Keratinocyte (primary cell): ENCODE data around the gene DMRT1. TPM values are rescaled to one million over a fixed set of nuclear protein-coding genes. Genes with fewer than 3 reads are reported as not detected.

Source experiments
- DNase-seq: peaks from one replicate; pipeline ENCODE4 v3.0.0-alpha.2; 2011; ENCODE audit warnings: low read depth, missing footprints, low spot score
- FAIRE-seq: peaks from 2 replicates; lab custom pipeline; 2011; peaks lifted over from hg19 to GRCh38; lab: Jason Lieb, UNC
- H2AFZ ChIP-seq: 2 replicates; pipeline ENCODE4 v1.6.0; 2012; ENCODE audit warnings: low read length, control low read depth, inconsistent platforms; ENCODE audit not compliant: control insufficient read depth
- H3K27ac ChIP-seq: 2 replicates; pipeline ENCODE4 v1.5.1; 2011; ENCODE audit warnings: low read length; ENCODE audit not compliant: control insufficient read depth, insufficient read depth
- H3K27me3 ChIP-seq: 3 replicates; pipeline ENCODE4 v1.6.0; 2011; ENCODE audit warnings: low read length; ENCODE audit not compliant: control insufficient read depth, insufficient read depth; ENCODE audit errors: extremely low read depth
- H3K36me3 ChIP-seq, 2 experiments: 2 replicates in 1 of 2; 3 replicates in 1 of 2; pipeline ENCODE4 v1.5.1; 2011; ENCODE audit warnings: low read length in 2 of 2, mild to moderate bottlenecking in 1 of 2; ENCODE audit not compliant: control insufficient read depth in 2 of 2, insufficient read depth in 2 of 2; ENCODE audit errors: extremely low read depth in 1 of 2
- H3K4me1 ChIP-seq: 3 replicates; pipeline ENCODE4 v1.5.1; 2011; ENCODE audit warnings: low read length; ENCODE audit not compliant: control insufficient read depth, insufficient read depth; ENCODE audit errors: extremely low read depth
- H3K4me2 ChIP-seq: 3 replicates; pipeline ENCODE4 v1.6.0; 2011; ENCODE audit warnings: low read depth, low read length; ENCODE audit not compliant: control insufficient read depth, insufficient read depth; ENCODE audit errors: extremely low read depth
- H3K4me3 ChIP-seq, 3 experiments: fragments of 200-600 bp in 1 of 3; sonication (generic) in 1 of 3; 2 replicates in 2 of 3; 3 replicates in 1 of 3; pipeline ENCODE4 v1.5.1; 2011 to 2016; ENCODE audit warnings: low read length in 3 of 3, mild to moderate bottlenecking in 3 of 3, control low read depth in 2 of 3, inconsistent platforms in 1 of 3, low read depth in 1 of 3, mixed read lengths in 1 of 3, mixed run types in 1 of 3, moderate library complexity in 1 of 3; ENCODE audit not compliant: control insufficient read depth in 2 of 3, insufficient read depth in 2 of 3; ENCODE audit errors: extremely low read depth in 1 of 3
- H3K79me2 ChIP-seq: 2 replicates; pipeline ENCODE4 v1.6.0; 2012; ENCODE audit warnings: low read length; ENCODE audit not compliant: control insufficient read depth, insufficient read depth
- H3K9ac ChIP-seq: 3 replicates; pipeline ENCODE4 v1.6.0; 2011; ENCODE audit warnings: low read length; ENCODE audit not compliant: control insufficient read depth, insufficient read depth; ENCODE audit errors: extremely low read depth
- H3K9me1 ChIP-seq: 3 replicates; pipeline ENCODE4 v1.6.0; 2011; ENCODE audit warnings: low read length; ENCODE audit not compliant: control insufficient read depth, insufficient read depth; ENCODE audit errors: extremely low read depth
- H3K9me3 ChIP-seq: 2 replicates; pipeline ENCODE4 v1.5.1; 2012; ENCODE audit warnings: low read depth, low read length; ENCODE audit not compliant: control insufficient read depth
- H4K20me1 ChIP-seq: 3 replicates; pipeline ENCODE4 v1.6.0; 2011; ENCODE audit warnings: low read length; ENCODE audit not compliant: control insufficient read depth, insufficient read depth; ENCODE audit errors: extremely low read depth
- CTCF ChIP-seq, 3 experiments: IDR thresholded peaks in 1 of 3; conservative IDR thresholded peaks in 1 of 3; optimal IDR thresholded peaks in 1 of 3; 2 replicates in 2 of 3; 3 replicates in 1 of 3; pipeline versions ENCODE3 to v1.5.1; 2011; ENCODE audit warnings: low read length in 3 of 3, mild to moderate bottlenecking in 3 of 3, moderate library complexity in 2 of 3, control low read depth in 1 of 3, inconsistent platforms in 1 of 3; ENCODE audit not compliant: insufficient read depth in 2 of 3; ENCODE audit errors: extremely low read depth in 1 of 3
- EZH2 ChIP-seq: IDR thresholded peaks from one replicate; pipeline ENCODE4 v1.6.1; 2012; ENCODE audit warnings: inconsistent platforms, mild to moderate bottlenecking, low read length, moderate library complexity
- dilution Hi-C: fragments of 300-500 bp; cut with MboI; formaldehyde crosslinking; loops from one replicate; pipeline ENCODE4 v1.7.0; 2020; ENCODE audit warnings: low sequenced_read_pairs; ENCODE audit not compliant: extremely low pct_ligation_motif_present
- polyA plus RNA-seq, 5 experiments: library from polyadenylated mRNA; depleted of rRNA in 3 of 5; stranded (reverse) in 3 of 5; stranded (forward) in 1 of 5; unstranded in 1 of 5; fragments of >200 nt; gene quantifications; 1 replicate in 1 of 5; 2 replicates in 3 of 5; 3 replicates in 1 of 5; pipeline versions ENCODE4 v1.2.1 to v1.2.3, GENCODE V29; 2011 to 2012; ENCODE audit warnings: missing spikeins in 2 of 5, low read depth in 1 of 5, low replicate concordance in 1 of 5

Gene DMRT1
- polyA plus RNA-seq, 1 donor (not counting 4 experiments of a cell fraction or from before 2014, with no cell fraction given): not detected

GRCh38 chr9:847505-847904 lies 6.0 kb downstream of the DMRT1 start:
- TF ChIP-seq EZH2: no peak
- no peak for TF ChIP-seq CTCF (optimal IDR thresholded peaks at IDR 0.05 in 1 of 3, IDR thresholded peaks at IDR 0.05 in 1 of 3, conservative IDR thresholded peaks at IDR 0.05 in 1 of 3; ENCODE audit: extremely low read depth in 1 of 3, insufficient read depth in 2 of 3, low read length in 3 of 3)
- H3K9me3 ChIP-seq: no peaks in the 10 kb centered on the region
- no peaks in the 10 kb centered on the region for H4K20me1 ChIP-seq
- no peaks in the 10 kb centered on the region for H3K4me1 ChIP-seq
- no peaks in the 10 kb centered on the region for H3K36me3 ChIP-seq
- dilution Hi-C loops: no loop called here
- DNase-seq: no peak
- H3K27me3 ChIP-seq: peaks cover 10% of the 10 kb centered on the region
- FAIRE-seq: no peak
- no peak overlapping the region for H2AFZ ChIP-seq
- no peak overlapping the region for H3K27ac ChIP-seq
- H3K4me2 ChIP-seq: no peak overlapping the region
- H3K9ac ChIP-seq: no peak overlapping the region
- no peaks in the 10 kb centered on the region for H3K79me2 ChIP-seq
- H3K9me1 ChIP-seq: no peaks in the 10 kb centered on the region
- H3K4me3 ChIP-seq: no peak overlapping the region

GRCh38 chr9:849431-849830 lies 7.9 kb downstream of the DMRT1 start:
- H3K79me2 ChIP-seq: no peaks in the 10 kb centered on the region
- H3K27ac ChIP-seq: no peak overlapping the region
- no peaks in the 10 kb centered on the region for H4K20me1 ChIP-seq
- no peaks in the 10 kb centered on the region for H3K9me1 ChIP-seq
- no peaks in the 10 kb centered on the region for H3K9me3 ChIP-seq
- no peak overlapping the region for H3K9ac ChIP-seq
- H3K4me3 ChIP-seq: no peak overlapping the region
- H3K27me3 ChIP-seq: no peaks in the 10 kb centered on the region
- H3K36me3 ChIP-seq: no peaks in the 10 kb centered on the region
- no peak overlapping the region for H3K4me2 ChIP-seq
- H2AFZ ChIP-seq: no peak overlapping the region
- FAIRE-seq (no peak), DNase-seq (no peak)
- TF ChIP-seq CTCF (optimal IDR thresholded peaks at IDR 0.05 in 1 of 3, IDR thresholded peaks at IDR 0.05 in 1 of 3, conservative IDR thresholded peaks at IDR 0.05 in 1 of 3; ENCODE audit: extremely low read depth in 1 of 3, insufficient read depth in 2 of 3, low read length in 3 of 3): no peak
- TF ChIP-seq EZH2: no peak
- dilution Hi-C loops: no loop called here
- H3K4me1 ChIP-seq: no peaks in the 10 kb centered on the region
